ENCODE data around the gene KLHDC4.

The KLHDC4 gene

GRCh38 chr16:87698676-87699199 lies 67.0 kb downstream of the KLHDC4 start:
- in situ Hi-C loops (cut with HindIII; ENCODE audit: low sequenced_read_pairs), result no loop called here
- no peak overlapping the region for H3K4me3 ChIP-seq (ENCODE audit: low read depth, low read length)
- TF ChIP-seq CTCF (IDR thresholded peaks at IDR 0.05; ENCODE audit: low read depth, low read length), result no peak
- DNase-seq (ENCODE audit: low read depth, low spot score), result no peak

- no peak for TF ChIP-seq CTCF (IDR thresholded peaks at IDR 0.05; ENCODE audit: low read depth, low read length)
- H3K4me3 ChIP-seq (ENCODE audit: low read depth, low read length), result no peak overlapping the region
- no peak for DNase-seq (ENCODE audit: low read depth, low spot score)
- in situ Hi-C loops (cut with HindIII; ENCODE audit: low sequenced_read_pairs), result no loop called here
These were observed 67.5 kb downstream of the KLHDC4 start for GRCh38 chr16:87698241-87698640.

GRCh38 chr16:87697792-87698191 lies 68.0 kb downstream of the KLHDC4 start:
- no peak for TF ChIP-seq CTCF (IDR thresholded peaks at IDR 0.05; ENCODE audit: low read depth, low read length)
- DNase-seq (ENCODE audit: low read depth, low spot score), result no peak
- in situ Hi-C loops (cut with HindIII; ENCODE audit: low sequenced_read_pairs), result no loop called here
- no peak overlapping the region for H3K4me3 ChIP-seq (ENCODE audit: low read depth, low read length)

- in situ Hi-C loops (cut with HindIII; ENCODE audit: low sequenced_read_pairs), result no loop called here
- DNase-seq (ENCODE audit: low read depth, low spot score), result no peak
- TF ChIP-seq CTCF (IDR thresholded peaks at IDR 0.05; ENCODE audit: low read depth, low read length), result no peak
- no peak overlapping the region for H3K4me3 ChIP-seq (ENCODE audit: low read depth, low read length)
These were observed 68.5 kb downstream of the KLHDC4 start for GRCh38 chr16:87697256-87697655.

GRCh38 chr16:87696726-87697125 lies 69.1 kb downstream of the KLHDC4 start:
- TF ChIP-seq CTCF (IDR thresholded peaks at IDR 0.05; ENCODE audit: low read depth, low read length), result no peak
- in situ Hi-C loops (cut with HindIII; ENCODE audit: low sequenced_read_pairs), result no loop called here
- no peak overlapping the region for H3K4me3 ChIP-seq (ENCODE audit: low read depth, low read length)
- DNase-seq (ENCODE audit: low read depth, low spot score), result no peak

GRCh38 chr16:87695534-87695933 lies 70.3 kb downstream of the KLHDC4 start:
- no peak overlapping the region for H3K4me3 ChIP-seq (ENCODE audit: low read depth, low read length)
- TF ChIP-seq CTCF (IDR thresholded peaks at IDR 0.05; ENCODE audit: low read depth, low read length), result no peak
- in situ Hi-C loops (cut with HindIII; ENCODE audit: low sequenced_read_pairs), result no loop called here
- no peak for DNase-seq (ENCODE audit: low read depth, low spot score)

Data from astrocyte of the spinal cord (primary cell).